ENCODE results near the gene MYO1H.

MYO1H gene

GRCh38 chr12:109462868-109463692, 115.4 kb downstream of the MYO1H start:
- peak; percentile 98 for DNase-seq
- peak overlapping the region; percentile 34 for H2BK15ac ChIP-seq (ENCODE audit: low read depth, poor library complexity, severe bottlenecking)
- no peaks in the 10 kb centered on the region for H3K27me3 ChIP-seq (ENCODE audit: control insufficient read depth in 1 of 2, insufficient read depth in 1 of 2, low read length in 2 of 2)
- peaks cover 43 to 44% of the 10 kb centered on the region in 2 experiments for H3K36me3 ChIP-seq (ENCODE audit: control insufficient read depth in 1 of 2, insufficient read depth in 2 of 2, low read depth in 1 of 2, low read length in 2 of 2)
- peak overlapping the region in 1 of 2 experiments; percentile 57 for H3K4me3 ChIP-seq (ENCODE audit: insufficient read depth in 1 of 2, low read depth in 1 of 2, low read length in 2 of 2)
- peak overlapping the region; percentile 69 to 73 for H2BK12ac ChIP-seq (ENCODE audit: low read length in 2 of 2)
- H2BK120ac ChIP-seq (ENCODE audit: low read depth, low read length) = peak overlapping the region; percentile 97
- H3K18ac ChIP-seq (ENCODE audit: low read depth in 1 of 2, low read length in 2 of 2) = peak overlapping the region; percentile 91 to 99
- H4K91ac ChIP-seq (ENCODE audit: low read length) = peak overlapping the region; percentile 100
- peak overlapping the region; percentile 92 to 98 for H3K4ac ChIP-seq (ENCODE audit: low read depth in 1 of 2, low read length in 2 of 2)
- peak overlapping the region; percentile 99 for H2BK5ac ChIP-seq (ENCODE audit: low read depth, low read length, poor library complexity, severe bottlenecking)
- no peaks in the 10 kb centered on the region for H3K79me1 ChIP-seq (replicated peaks; ENCODE audit: low read length, poor library complexity, severe bottlenecking)
- peak overlapping the region; percentile 98 for H4K8ac ChIP-seq (ENCODE audit: low read length)
- no peaks in the 10 kb centered on the region for H3K9me3 ChIP-seq (ENCODE audit: control insufficient read depth, low read length)
- peak overlapping the region; percentile 57 for H3K4me2 ChIP-seq (ENCODE audit: low read length, poor library complexity, severe bottlenecking)
- H3K27ac ChIP-seq (ENCODE audit: low read length, poor library complexity, severe bottlenecking) = peak overlapping the region; percentile 100
- peaks cover 50% of the 10 kb centered on the region for H3K4me1 ChIP-seq (ENCODE audit: control insufficient read depth, insufficient read depth, low read depth, low read length)
- H3K23ac ChIP-seq (ENCODE audit: low read length in 2 of 2) = peak overlapping the region in 1 of 2 experiments; percentile 10
- 2% methylated on average over 14 of the region's 14 CpGs for WGBS
- no peak overlapping the region for H2AFZ ChIP-seq (ENCODE audit: low read depth, low read length)
- H2AK5ac ChIP-seq (ENCODE audit: low read length, severe bottlenecking) = peak overlapping the region; percentile 98
- peak overlapping the region; percentile 95 for H3K9ac ChIP-seq (ENCODE audit: low read length)
- H3K14ac ChIP-seq (ENCODE audit: low read length in 2 of 2) = peak overlapping the region in 1 of 2 experiments; percentile 19

GRCh38 chr12:109463756-109464155, 116.1 kb downstream of the MYO1H start:
- H2BK15ac ChIP-seq (ENCODE audit: low read depth, poor library complexity, severe bottlenecking) = peak overlapping the region; percentile 99
- peak overlapping the region; percentile 98 for H2BK5ac ChIP-seq (ENCODE audit: low read depth, low read length, poor library complexity, severe bottlenecking)
- peaks cover 45 to 47% of the 10 kb centered on the region in 2 experiments for H3K36me3 ChIP-seq (ENCODE audit: control insufficient read depth in 1 of 2, insufficient read depth in 2 of 2, low read depth in 1 of 2, low read length in 2 of 2)
- H3K79me1 ChIP-seq (replicated peaks; ENCODE audit: low read length, poor library complexity, severe bottlenecking) = no peaks in the 10 kb centered on the region
- peak overlapping the region in 1 of 2 experiments; percentile 53 for H3K4me3 ChIP-seq (ENCODE audit: insufficient read depth in 1 of 2, low read depth in 1 of 2, low read length in 2 of 2)
- H2AFZ ChIP-seq (ENCODE audit: low read depth, low read length) = no peak overlapping the region
- no peaks in the 10 kb centered on the region for H3K27me3 ChIP-seq (ENCODE audit: control insufficient read depth in 1 of 2, insufficient read depth in 1 of 2, low read length in 2 of 2)
- H3K27ac ChIP-seq (ENCODE audit: low read length, poor library complexity, severe bottlenecking) = peak overlapping the region; percentile 100
- no peak for DNase-seq
- H3K9ac ChIP-seq (ENCODE audit: low read length) = peak overlapping the region; percentile 95
- H3K14ac ChIP-seq (ENCODE audit: low read length in 2 of 2) = peak overlapping the region in 1 of 2 experiments; percentile 93
- no peak overlapping the region for H3K23ac ChIP-seq (ENCODE audit: low read length in 2 of 2)
- H3K4me1 ChIP-seq (ENCODE audit: control insufficient read depth, insufficient read depth, low read depth, low read length) = peaks cover 49% of the 10 kb centered on the region
- H2AK5ac ChIP-seq (ENCODE audit: low read length, severe bottlenecking) = peak overlapping the region; percentile 100
- H3K4me2 ChIP-seq (ENCODE audit: low read length, poor library complexity, severe bottlenecking) = no peak overlapping the region
- H3K4ac ChIP-seq (ENCODE audit: low read depth in 1 of 2, low read length in 2 of 2) = peak overlapping the region; percentile 62 to 98
- H4K91ac ChIP-seq (ENCODE audit: low read length) = peak overlapping the region; percentile 100
- no peaks in the 10 kb centered on the region for H3K9me3 ChIP-seq (ENCODE audit: control insufficient read depth, low read length)
- peak overlapping the region; percentile 96 for H4K8ac ChIP-seq (ENCODE audit: low read length)
- peak overlapping the region; percentile 73 to 96 for H2BK12ac ChIP-seq (ENCODE audit: low read length in 2 of 2)
- WGBS = 11% methylated on average over 5 of the region's 5 CpGs
- H2BK120ac ChIP-seq (ENCODE audit: low read depth, low read length) = peak overlapping the region; percentile 58
- peak overlapping the region; percentile 91 to 97 for H3K18ac ChIP-seq (ENCODE audit: low read depth in 1 of 2, low read length in 2 of 2)

GRCh38 chr12:109464642-109465351, 117.1 kb downstream of the MYO1H start:
- Histone ChIP-seq H4K8ac (ENCODE audit: low read length) (peak overlapping the region; percentile 53), H3K27me3 (ENCODE audit: control insufficient read depth in 1 of 2, insufficient read depth in 1 of 2, low read length in 2 of 2) (no peaks in the 10 kb centered on the region), H2AK5ac (ENCODE audit: low read length, severe bottlenecking) (peak overlapping the region; percentile 28), H2BK5ac (ENCODE audit: low read depth, low read length, poor library complexity, severe bottlenecking) (peak overlapping the region; percentile 49), H3K4me1 (ENCODE audit: control insufficient read depth, insufficient read depth, low read depth, low read length) (peaks cover 52% of the 10 kb centered on the region), H2BK12ac (ENCODE audit: low read length in 2 of 2) (peak overlapping the region in 1 of 2 experiments; percentile 56), H3K14ac (ENCODE audit: low read length in 2 of 2) (no peak overlapping the region), H3K36me3 (ENCODE audit: control insufficient read depth in 1 of 2, insufficient read depth in 2 of 2, low read depth in 1 of 2, low read length in 2 of 2) (peaks cover 48 to 52% of the 10 kb centered on the region in 2 experiments), H3K4ac (ENCODE audit: low read depth in 1 of 2, low read length in 2 of 2) (no peak overlapping the region), H3K9me3 (ENCODE audit: control insufficient read depth, low read length) (no peaks in the 10 kb centered on the region), H3K18ac (ENCODE audit: low read depth in 1 of 2, low read length in 2 of 2) (no peak overlapping the region), H3K27ac (ENCODE audit: low read length, poor library complexity, severe bottlenecking) (peak overlapping the region; percentile 100), H2AFZ (ENCODE audit: low read depth, low read length) (no peak overlapping the region), H2BK15ac (ENCODE audit: low read depth, poor library complexity, severe bottlenecking) (peak overlapping the region; percentile 37), H3K4me3 (ENCODE audit: insufficient read depth in 1 of 2, low read depth in 1 of 2, low read length in 2 of 2) (no peak overlapping the region), H3K23ac (ENCODE audit: low read length in 2 of 2) (no peak overlapping the region), H4K91ac (ENCODE audit: low read length) (peak overlapping the region; percentile 53), H3K4me2 (ENCODE audit: low read length, poor library complexity, severe bottlenecking) (no peak overlapping the region), H3K79me1 (replicated peaks; ENCODE audit: low read length, poor library complexity, severe bottlenecking) (no peaks in the 10 kb centered on the region), H2BK120ac (ENCODE audit: low read depth, low read length) (peak overlapping the region; percentile 6), H3K9ac (ENCODE audit: low read length) (peak overlapping the region; percentile 95)
- WGBS = 95% methylated on average over 12 of the region's 14 CpGs
- no peak for DNase-seq

- Histone ChIP-seq H3K4me1 (ENCODE audit: control insufficient read depth, insufficient read depth, low read depth, low read length) (peaks cover 43% of the 10 kb centered on the region), H2BK5ac (ENCODE audit: low read depth, low read length, poor library complexity, severe bottlenecking) (no peak overlapping the region), H3K18ac (ENCODE audit: low read depth in 1 of 2, low read length in 2 of 2) (no peak overlapping the region), H3K36me3 (ENCODE audit: control insufficient read depth in 1 of 2, insufficient read depth in 2 of 2, low read depth in 1 of 2, low read length in 2 of 2) (peaks cover 47 to 52% of the 10 kb centered on the region in 2 experiments), H3K79me1 (replicated peaks; ENCODE audit: low read length, poor library complexity, severe bottlenecking) (no peaks in the 10 kb centered on the region), H2BK120ac (ENCODE audit: low read depth, low read length) (no peak overlapping the region), H3K27ac (ENCODE audit: low read length, poor library complexity, severe bottlenecking) (no peak overlapping the region), H3K4ac (ENCODE audit: low read depth in 1 of 2, low read length in 2 of 2) (no peak overlapping the region), H3K27me3 (ENCODE audit: control insufficient read depth in 1 of 2, insufficient read depth in 1 of 2, low read length in 2 of 2) (no peaks in the 10 kb centered on the region), H3K4me2 (ENCODE audit: low read length, poor library complexity, severe bottlenecking) (no peak overlapping the region), H3K4me3 (ENCODE audit: insufficient read depth in 1 of 2, low read depth in 1 of 2, low read length in 2 of 2) (peak overlapping the region in 1 of 2 experiments; percentile 16), H2BK15ac (ENCODE audit: low read depth, poor library complexity, severe bottlenecking) (no peak overlapping the region), H3K9ac (ENCODE audit: low read length) (no peak overlapping the region), H4K91ac (ENCODE audit: low read length) (no peak overlapping the region), H4K8ac (ENCODE audit: low read length) (no peak overlapping the region), H2AK5ac (ENCODE audit: low read length, severe bottlenecking) (peak overlapping the region; percentile 77), H3K9me3 (ENCODE audit: control insufficient read depth, low read length) (no peaks in the 10 kb centered on the region), H2BK12ac (ENCODE audit: low read length in 2 of 2) (no peak overlapping the region), H3K23ac (ENCODE audit: low read length in 2 of 2) (no peak overlapping the region), H3K14ac (ENCODE audit: low read length in 2 of 2) (no peak overlapping the region), H2AFZ (ENCODE audit: low read depth, low read length) (no peak overlapping the region)
- 92% methylated on average over 2 of the region's 2 CpGs for WGBS
- no peak for DNase-seq
Observed at GRCh38 chr12:109466305-109466704, 118.6 kb downstream of the MYO1H start.

Data from mesenchymal stem cell (in vitro differentiated cells and primary cell).